Stimulated activated CD4-positive, alpha-beta T cell treated with anti-CD3 and anti-CD28 coated beads, Interleukin-2, amount 100 ng/mL, for 24 hours (primary cell): ENCODE data around the gene CIAO2B.

Experiments used
- DNase-seq, 2 donors: peaks; one replicate each; pipeline ENCODE4 v3.0.0-alpha.2; 2020

CIAO2B gene

DNA sequence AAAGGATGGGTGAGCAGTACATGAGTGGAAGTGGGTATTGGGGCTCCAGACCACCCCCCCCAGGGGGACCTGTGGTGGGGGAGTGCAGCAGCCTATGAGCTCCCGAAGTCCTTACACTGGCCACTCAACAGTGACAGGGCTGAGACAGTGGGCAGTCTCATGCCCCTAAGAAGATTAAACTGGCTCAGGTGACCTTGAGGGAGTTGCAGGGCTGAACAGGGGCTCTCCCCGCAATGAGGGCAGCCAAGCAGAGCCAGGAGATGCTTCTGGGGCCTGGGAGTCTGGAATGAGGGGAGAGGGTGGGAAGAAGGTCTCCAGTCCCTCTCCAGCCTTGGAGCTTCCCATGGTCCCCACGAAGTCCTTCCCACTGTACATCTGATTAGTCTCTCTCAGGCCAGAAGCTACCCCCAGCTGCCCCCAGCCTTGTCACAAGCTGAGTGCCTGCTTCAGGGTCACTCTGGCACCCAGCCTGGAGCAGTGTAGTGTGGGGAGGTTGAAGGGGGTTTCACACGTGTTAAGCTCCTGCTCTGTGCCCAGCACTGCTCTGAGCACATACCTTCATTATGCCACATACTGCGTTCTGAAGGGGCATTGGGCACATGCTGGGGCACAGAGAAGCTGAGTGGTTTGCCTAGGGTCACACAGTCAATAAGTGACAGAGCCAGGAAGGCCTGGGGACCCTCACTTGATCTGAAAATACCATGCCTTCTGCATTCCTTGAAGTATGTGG is 14.5 kb downstream of the CIAO2B start:
- no peak for DNase-seq

DNA sequence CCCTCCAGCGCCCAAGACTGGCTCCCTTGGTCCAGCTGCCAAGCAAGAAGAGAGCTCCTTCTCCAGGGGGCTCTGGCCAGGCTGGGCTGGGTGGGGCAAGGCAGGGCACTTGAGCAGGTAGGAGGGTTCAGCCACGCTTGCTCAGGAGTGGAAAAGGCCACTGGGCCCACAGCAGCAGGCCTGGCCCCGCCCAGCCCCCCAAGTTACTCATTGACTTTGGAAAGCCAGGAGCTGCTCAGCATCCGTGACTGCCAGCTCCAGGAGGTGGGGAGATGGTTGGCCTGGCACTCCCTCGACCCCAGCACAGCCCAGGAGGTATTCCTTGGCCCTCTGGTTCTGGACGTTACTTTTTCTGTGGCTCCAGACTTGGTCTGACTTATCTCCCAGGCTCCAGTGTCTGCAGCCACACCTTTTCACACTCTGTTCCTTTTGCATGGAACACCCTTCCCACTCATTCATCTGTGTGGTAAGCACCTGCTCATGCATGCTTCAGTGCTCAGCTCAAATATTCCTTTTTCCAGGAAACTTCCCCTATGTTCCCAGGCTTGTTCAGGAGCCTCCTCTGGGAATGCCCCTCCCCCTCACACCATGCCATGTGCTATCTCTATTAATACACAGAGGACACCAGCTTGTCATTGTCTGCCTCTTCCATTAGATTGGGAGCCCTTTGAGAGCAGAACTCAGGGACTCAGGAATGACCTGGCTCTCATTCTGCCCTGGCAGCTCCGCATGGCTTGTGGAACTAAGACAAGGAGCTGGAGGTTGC is 15.2 kb downstream of the CIAO2B start, which contains the start of gene CDH16:
Gene CDH16, minus strand, starts transcription at position 83 of the 766 bp plus-strand sequence. CDS start 820 bp downstream, outside the sequence.
- DNase-seq, result no peak

DNA sequence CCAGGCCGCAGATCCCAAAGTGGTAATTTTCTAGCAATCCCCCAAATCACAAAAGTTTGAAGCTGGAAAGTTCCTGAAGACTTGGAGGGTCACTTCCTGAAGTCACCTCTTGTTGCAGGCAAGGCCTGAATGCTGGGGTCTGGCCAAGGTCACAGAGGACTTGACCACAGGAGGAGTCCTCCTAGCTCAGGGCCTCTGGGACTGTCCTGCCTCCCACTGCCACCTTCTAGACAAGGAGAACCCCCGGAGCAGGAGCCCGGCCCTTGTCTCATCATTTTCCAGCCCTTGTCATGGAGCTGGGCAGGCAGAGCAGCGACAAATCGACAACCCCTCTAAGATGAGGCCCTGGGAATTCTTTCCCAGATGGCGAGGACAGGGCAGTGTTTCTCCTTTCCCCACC is 15.8 kb downstream of the CIAO2B start:
- no peak for DNase-seq

DNA sequence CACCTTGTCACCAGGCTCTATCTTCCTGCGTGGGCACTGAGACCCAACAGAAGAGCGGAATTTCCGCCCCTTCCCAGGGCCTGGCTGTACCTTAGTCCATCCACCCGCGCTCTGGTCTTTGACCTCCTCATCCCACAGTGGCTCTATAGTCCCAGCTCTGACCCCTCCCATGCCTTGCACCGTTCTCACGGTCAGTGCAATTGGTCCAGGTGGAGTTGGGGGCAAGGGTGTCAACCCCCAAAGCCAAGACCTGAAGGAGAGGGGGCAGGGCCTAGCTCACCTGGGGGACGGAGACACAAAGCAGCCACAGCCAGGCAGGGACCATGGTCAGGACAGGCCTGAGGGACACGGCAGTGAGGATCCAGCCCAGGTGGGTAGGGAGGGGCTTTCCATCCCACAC is 16.5 kb downstream of the CIAO2B start:
- DNase-seq, result no peak

DNA sequence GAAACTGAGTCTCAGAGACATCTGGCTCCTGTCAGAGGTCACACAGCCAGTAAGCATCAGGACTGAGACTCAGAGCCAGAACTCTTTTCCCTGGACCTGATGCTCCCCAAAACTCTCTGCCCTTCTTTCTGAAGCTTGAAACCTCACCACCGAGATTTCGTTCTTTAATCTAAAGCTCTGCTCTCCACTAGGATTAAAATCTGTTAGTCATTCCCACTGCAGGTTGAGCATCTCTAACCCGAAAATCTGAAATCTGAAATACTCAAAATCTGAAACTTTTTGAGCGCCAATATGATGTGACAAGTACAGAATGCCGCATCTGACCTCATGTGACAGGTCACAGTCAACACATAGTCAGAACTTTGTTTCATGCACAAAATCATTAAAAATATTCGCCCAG is 17.7 kb downstream of the CIAO2B start:
- DNase-seq, result no peak

DNA sequence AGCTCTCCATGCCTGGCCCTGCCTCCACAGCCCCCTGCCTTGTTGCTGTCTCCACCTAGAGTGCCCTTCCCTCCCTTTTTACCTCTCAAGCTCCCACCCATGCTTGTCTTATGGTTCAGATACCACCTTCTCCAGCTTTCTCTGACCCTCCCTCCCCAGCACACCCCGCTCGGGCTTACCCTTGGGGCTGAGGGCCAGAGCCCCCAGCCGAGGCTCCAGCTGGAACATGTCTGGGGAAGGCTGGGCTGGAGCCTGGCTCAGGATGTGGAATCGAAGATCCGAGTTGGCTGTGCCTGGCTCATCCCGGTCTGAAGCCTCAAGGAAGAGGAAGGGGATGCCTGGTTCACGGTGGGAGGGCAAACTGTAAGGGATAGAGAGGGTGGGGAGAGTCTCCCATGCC is 19.2 kb downstream of the CIAO2B start:
- no peak for DNase-seq

DNA sequence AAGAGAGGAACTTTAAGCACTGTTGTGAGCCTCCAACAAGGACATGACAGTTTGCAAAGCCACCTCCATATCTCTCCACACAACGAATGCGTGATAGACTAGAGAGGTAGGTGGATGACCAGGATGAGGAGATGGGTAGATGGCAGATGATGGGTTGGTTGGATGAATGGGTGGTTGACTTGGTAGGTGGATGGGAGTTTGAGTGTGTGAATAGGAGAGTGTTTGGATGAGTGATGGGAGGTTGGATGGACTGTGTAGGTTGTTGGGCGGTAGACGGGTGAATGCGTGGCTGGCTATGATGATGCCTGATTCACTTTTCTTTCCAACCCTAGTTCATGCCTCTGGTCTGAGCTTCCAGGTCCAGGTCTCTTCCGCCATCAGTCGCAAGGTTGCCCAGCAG is 19.7 kb downstream of the CIAO2B start:
- DNase-seq, result no peak

DNA sequence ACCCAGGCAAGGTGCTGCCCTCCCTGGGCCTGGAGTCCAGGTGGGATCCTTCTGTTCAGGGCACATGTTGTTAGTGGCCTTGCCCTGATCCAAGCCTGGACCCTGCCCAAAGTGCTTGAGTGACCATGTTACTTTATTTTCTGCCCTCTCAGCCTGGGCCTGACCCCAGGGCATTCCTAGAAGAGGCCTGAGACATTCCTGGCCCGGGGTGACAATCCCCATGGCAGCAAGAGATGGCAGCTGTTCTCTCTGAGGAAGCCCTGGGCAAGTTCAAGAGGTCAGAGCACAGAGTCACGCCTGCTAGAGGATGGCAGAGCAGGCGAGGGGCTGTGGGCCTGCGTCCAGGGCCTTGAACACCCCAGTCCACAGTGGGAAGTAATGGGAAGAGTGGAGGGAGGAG is 20.5 kb downstream of the CIAO2B start:
- no peak for DNase-seq

DNA sequence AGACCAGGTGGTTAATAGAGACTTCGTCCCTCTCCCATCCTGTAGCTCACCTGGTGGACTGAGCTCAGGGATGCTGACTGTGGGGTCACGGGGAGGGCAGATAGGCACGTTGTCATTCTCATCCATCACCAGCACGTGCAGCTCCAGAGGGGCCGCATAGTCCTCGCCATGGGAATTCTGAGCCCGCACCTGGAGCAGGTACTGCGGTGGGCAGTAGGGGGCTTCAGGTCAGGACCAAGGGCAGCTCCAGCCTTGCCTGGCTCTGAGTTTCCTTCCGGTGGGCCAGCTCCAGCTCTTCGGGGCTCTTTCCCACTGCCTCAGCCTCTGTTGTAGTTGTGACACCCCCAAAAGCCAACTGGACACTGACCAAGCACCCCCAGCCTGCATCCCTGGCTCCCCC is 21.1 kb downstream of the CIAO2B start:
- no peak for DNase-seq

DNA sequence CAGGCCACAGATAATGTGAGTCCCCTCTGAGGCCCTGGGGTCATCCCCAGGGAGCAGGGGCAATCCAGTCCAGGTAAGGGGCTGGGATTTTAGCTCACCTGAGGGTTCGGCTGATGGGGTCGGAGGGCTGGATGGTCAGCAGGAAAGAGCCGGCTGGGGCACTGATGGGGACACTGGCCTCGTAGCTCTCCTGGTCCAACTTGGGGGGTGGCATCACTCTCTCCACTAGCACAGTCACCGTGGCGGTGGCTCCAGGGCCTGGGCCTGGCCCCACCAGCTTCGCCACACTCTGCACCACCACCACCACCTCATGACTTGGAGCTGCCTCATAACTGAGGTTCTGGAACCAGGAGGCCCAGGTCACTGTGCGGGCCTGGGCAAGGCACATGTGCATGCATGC is 22.4 kb downstream of the CIAO2B start:
- DNase-seq, result no peak

DNA sequence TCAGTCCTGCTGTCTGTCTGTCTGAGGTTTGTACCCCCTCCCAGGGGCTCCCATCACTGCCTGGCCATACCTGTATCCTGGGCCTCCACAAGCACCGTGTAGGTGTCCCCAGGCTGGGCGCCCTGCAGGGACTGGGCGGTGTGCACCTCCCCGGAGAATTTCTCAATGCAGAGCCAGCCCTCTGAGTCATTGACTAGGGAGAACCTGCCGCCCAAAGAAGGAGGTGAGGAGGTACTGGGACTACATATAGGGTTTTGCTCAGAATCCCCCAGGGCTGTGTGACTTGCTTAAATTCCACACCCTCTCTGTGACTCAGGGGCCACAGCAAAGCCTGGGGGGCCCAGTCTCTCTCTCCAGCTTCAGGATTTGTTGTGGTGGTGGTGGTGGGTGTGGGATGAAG is 23.1 kb downstream of the CIAO2B start:
- no peak for DNase-seq

DNA sequence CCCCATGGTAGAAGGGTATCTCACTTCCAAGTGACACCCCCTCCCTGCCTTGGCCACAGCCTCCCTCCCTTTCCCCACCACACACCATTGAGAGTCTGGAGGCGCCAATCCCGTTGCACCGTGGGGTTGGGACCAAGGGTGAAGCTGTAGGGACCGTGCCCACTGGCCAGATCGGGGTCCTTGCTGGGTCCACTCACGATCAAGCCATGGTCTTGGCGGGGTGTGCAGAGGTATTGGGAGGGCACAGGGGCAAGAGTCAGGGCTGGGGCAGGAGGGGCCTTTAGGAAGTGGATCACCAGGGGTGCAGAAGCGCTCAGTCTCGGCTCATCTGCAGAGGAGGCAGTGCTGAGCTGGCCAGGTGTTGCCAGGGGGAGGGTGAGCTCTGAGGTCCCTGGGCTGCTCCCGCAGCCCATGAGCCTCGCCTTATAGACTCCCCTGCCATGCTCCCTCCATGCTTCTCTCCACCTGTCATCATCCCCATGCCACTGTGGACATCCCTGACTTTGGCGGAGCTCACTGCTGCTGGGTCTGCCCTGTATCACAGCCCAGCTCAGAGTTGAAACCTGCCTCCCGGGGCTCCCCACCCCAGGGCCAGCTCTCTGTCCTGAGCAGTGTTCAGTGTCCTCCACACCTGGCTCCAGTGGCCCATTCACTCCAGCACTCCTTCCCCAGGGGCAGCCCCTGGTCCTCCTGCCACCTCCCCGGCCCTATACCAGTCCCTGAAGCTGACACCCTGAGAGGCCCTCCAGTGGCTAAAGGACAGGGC is 23.8 kb downstream of the CIAO2B start:
- DNase-seq, result no peak

DNA sequence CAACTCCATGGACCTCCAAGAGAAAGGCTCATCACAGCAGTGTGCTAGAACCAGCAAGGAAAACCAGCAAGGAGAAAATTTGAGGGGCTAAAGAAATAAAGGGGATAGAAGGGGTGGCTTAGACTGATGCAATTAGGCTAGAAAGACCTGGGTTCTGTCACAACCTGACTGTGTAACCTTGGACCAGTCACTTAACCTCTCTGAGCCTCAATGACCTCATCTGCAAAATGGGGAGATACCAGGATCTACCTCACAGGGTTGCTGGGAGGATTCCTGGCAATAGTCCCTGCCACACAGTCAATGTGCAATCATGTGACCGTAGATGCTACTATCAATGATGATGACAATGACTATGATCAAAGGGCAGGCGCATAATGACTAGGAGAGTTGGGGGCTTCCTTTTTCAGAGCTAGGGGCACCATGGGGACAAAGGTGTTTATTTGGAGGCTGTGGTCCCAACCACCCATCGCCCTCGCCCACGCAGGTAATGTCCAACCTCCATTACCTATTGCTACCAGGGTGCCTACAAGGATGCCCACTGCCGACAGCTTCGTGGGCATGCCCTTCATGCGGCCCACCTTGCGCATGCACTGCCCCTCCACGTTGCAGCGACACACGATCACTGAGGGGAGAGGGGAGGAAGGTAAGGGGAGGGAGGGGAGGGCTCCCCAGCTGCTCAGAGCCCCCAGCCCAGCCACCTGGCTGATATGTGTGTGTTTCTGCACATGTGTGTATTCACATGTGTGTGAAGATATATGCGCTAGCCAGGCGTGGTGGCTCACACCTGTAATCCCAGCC is 25.2 kb downstream of the CIAO2B start:
- DNase-seq, result no peak

DNA sequence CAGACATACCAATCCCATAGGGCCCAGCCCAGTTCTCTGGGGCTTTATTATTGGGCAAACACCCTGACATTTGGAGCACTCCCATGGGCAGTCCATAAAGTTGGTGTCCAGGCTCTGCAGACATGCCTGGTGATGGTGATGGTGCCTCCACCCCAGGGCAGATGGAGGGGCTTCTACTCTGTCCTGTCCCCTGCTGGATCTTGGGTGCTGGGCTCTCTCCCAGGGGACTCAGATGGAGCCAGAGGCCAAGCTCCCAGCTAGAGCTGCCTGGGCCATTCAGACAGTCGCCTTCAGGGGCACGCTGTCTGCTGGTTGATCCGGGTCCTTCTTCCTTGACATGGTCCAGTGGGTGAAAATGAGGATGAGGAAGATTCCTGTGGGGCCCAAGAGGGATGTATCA is 26.1 kb downstream of the CIAO2B start:
- DNase-seq, result no peak

DNA sequence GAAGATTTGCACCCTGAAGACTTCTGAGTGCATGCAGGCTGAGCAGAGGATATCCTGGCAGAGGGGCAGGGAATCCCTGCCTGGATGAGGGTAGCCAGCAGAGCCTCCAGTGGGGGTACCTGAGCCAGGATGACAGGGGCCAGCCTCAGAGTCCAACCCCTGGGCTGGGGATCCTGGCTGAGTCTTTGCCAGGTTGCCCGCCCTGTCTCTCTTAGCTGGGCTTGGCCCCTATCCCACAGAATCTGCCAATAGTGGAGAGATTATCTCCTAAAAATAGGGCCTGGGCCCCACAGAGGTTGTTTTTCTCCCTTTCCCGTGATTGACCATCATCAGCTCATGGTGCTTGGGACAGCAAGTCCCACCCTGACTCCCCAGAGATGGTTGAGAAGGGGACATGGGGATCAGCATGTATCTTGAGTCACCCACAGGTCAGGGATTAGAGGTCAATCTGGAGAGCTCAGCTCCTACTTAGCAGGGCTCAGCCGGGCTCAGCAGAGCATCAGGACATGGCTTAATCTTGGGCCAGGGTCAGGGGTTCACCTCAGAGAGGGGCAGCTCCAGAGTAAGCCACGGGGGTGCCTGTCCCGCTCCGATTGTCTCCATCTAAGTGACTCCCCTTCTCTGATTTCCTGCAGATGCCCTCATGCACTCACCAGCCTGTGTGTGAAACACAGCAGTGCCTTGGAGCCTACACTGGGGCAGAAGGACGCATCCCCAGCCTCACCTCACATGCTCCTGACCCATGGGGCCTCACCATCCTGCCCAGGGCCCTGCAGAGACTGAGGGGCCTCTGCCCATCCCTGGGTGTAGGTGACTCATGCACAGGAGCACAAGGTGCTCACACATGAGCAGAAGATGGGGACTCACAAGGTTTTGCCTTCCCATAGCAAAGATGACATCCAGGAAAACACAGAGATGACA is 27.0 kb downstream of the CIAO2B start:
- DNase-seq, result no peak

DNA sequence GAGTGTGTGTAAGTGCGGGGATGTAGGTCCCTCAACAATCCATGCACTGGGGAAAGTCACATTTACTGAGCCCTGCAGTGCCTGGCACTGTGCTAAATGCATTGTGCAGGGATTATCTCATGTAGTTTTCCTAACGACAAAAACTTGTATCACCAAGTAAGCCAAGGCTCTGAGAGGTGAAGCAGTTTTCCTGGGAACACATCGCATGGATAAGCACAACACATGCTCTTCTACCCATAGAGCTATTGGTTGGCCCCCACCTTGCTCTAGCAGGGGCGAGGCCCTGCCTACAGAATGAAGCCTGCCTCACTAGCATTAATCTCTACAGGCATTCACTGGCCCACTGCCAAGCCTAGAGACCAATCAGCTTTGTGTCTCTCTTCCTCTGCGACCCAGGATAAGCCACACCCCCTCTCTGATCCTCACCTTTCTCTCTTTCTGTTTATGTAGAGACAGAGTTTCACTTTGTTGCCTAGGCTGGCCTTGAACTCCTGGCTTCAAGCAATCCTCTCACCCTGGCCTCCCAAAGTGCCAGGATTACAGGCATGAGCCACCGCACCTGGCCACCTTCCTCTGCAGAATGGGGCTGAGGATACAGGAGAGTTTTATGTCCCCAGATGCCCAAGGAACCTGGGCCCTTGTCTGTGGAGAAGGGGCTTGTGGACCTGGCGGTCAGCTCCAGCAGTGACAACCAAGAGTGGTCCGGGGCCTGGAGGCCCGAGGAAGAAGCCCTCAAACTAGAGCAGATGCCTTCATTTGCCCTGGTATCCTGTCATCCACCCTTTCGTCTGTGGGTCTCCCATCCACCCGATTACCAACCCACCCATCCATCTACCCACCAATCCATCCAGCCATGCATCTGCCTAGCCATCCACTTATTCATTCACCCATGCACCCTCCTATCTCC is 28.3 kb downstream of the CIAO2B start:
- peak in 1 of 2 donors; percentile 48 for DNase-seq

DNA sequence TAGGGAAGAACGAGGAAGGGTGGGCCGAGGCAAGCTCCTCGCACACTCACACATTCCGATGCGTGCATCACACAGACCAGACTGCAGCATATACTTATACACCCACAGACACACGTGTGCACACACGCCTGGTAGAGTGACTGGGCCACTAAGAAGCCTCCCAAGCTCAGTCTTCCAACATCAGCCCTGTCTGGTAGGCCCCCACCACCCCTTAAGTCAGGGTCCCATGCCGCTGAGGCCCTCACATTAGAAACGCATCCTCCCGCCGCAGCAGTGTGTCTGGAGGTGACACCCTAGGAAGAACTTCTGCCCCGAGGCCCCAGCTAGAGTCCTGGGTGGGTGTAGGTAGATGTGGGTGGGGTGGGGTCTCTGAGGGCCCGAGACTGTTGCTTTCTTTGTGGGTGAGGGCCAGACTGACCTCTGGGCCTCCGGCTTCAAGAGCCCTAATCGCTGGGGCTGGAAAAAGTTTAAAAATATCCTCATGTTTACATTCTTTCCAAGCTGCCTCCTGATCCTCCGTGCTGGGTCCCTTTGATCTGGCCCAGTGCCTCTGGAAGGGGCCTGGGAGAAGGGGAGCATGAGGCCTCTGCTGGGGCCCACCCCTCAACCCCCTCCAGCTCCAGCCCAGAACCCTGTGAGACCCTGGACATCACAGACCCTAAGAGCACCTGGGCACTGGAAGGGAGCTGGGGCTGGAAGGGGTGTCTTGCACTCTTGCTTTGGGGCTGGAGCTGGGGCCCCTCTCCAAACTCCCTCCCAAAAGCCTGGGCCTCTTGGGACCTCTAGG is 29.2 kb downstream of the CIAO2B start:
- no peak for DNase-seq

DNA sequence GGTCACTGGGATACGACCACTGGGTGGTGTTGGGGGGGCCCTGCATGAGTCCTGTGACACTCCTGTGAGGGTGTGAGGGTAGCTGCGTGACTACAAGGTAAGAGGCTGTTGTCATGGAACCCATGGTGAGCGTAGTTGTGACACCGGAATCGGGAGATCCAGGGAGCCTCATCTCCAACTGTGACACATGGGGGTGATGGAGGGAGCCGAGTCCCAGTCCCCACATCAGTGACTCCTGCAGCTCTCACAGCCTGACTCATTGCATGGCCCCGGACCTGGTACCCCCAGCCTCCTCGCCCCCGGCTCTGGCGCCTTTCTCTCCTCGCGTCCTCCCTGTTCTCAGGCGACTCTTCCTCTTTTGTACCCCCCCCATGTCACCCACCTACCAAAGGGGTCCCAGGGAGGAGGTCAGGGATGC is 29.8 kb downstream of the CIAO2B start:
- DNase-seq, result no peak

DNA sequence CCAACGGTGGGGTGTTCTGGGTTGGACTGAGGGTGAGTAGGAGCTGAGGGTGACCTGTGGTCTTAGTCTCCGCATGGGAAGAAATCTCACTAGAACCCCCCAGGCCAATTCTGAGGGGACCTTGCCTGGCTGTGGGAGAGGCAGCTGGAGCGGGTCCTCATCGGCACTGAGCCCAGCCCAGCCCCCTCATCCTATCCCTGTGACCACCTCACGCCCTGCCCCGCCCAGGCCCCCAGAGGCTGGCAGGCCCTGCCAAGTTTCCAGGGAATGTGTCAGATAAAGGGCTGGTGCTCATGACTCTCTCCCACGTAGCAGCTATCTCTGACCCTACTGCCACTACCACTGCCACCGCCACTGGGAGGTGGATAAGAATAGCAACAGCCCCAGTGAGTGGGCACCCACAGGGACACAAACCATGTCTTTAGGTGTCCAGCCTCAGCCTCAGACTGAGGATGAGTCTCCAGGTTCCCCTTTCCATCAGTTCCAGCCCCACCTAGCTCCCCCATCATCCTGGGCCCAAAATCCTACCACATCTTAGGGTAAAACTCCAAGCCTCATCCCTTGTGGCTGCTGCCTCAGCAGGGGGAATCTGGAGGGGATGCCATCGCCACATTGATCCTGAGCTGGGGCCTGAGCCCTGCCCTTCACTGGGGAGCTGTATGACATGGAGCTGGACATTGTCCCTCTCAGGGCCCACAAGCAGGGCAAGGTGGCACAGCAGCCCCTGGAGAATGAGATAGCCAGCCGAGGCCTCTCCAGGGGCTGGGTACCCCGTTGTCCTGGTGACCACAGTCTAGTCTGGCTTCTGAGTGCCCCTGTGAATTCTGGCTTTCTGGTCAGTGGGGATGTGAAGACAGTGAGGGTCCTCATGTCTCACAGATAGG is 30.4 kb downstream of the CIAO2B start:
- no peak for DNase-seq
